GM18526 (cell line): ENCODE results near the gene PLD4.

Experiments used
- POLR2A ChIP-seq: IDR thresholded peaks from 3 replicates; pipeline ENCODE4 v1.6.1; 2011; ENCODE audit not compliant: insufficient read length; ENCODE audit errors: extremely low read depth

The PLD4 gene

GRCh38 chr14:104976198-104977007 is 51.7 kb downstream of the PLD4 start:
- TF ChIP-seq POLR2A = no peak

DNA sequence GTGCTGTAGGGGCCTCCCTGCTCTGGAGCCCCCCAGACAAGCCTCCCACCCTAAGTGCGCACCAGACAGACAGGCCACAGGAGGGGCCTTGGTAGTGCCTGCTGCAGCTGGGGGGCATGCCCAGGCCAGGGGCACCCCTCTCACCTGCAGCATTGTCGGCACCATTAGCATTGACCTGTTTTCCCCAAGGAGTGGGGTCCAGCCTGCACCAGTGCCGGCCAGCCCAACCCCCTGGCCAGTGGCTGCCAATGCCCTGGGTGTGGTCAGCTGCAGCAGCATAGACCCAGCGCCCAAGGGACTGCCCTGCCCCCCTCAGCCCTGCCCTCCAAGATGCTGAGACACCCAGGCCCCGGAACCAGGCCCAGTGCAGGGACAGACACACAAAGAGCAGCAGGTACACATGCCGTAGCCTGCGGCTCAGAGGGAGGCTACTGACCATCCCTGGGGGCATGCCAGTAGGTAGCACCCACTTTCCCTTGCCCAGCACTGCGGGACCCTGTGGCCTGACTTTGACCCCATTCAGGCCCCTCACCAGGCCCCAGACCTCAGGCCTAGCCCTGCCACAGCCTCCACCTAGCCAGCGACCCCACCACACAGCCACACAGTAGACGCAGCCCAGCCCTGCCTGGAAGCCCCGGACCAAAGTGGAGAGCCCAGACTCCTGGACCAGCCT is 52.5 kb downstream of the PLD4 start:
- TF ChIP-seq POLR2A = no peak

- no peak for TF ChIP-seq POLR2A
Measured at GRCh38 chr14:104977681-104978653, 53.3 kb downstream of the PLD4 start, which contains the start of gene AHNAK2. AHNAK2 (minus strand) TSS chr14:104978374; CDS start chr14:104978237, 137 bp downstream.

DNA sequence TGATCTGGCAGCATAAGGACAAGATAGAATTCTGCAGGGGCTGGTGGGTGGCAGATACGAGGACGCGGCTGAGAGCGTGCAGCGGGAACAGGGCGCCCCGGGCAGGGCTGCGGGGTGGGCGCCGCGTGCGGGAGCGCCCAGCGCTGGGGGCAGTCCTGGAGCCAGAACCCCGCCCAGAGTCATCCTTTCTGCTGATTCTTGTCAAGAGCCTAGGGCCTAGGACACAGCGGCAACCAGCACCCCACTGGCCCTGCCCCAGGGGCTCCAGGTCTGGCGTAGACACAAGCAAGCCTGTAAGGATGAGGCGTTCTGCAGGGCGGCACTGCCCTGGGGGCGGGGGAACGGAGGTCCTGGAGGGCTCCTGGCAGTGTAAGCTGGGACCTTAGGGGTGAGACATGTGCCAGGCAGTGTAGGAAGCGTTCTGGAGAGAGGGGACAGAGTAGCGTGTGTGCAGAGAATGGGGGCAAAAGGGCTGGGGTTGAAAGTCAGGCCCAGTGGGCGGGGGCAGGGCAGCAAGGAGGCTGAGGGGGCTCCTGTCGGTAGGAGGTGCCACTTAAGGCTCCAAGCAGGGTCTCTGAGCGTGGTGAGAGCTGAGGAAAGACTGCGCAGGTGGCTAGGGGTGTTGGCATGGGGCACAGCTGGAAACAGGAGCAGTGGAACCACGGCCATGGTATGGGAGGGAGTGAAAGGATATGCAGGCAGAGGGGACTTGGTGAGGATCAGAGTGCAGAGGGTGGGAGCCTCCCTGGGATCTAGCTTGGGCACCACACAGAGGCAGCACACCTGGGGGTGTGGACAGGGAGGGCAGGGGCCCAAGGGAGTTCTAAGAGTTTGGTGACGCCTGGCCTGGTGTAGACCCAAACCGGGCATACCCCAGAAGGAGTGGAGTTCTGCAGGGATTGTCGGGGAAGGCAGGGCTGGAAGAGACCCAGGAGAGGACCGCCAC is 54.3 kb downstream of the PLD4 start:
- TF ChIP-seq POLR2A = no peak

- no peak for TF ChIP-seq POLR2A
Measured at GRCh38 chr14:104979758-104980610, 55.3 kb downstream of the PLD4 start.

- TF ChIP-seq POLR2A = no peak
Measured at GRCh38 chr14:104980611-104981531, 56.2 kb downstream of the PLD4 start.

DNA sequence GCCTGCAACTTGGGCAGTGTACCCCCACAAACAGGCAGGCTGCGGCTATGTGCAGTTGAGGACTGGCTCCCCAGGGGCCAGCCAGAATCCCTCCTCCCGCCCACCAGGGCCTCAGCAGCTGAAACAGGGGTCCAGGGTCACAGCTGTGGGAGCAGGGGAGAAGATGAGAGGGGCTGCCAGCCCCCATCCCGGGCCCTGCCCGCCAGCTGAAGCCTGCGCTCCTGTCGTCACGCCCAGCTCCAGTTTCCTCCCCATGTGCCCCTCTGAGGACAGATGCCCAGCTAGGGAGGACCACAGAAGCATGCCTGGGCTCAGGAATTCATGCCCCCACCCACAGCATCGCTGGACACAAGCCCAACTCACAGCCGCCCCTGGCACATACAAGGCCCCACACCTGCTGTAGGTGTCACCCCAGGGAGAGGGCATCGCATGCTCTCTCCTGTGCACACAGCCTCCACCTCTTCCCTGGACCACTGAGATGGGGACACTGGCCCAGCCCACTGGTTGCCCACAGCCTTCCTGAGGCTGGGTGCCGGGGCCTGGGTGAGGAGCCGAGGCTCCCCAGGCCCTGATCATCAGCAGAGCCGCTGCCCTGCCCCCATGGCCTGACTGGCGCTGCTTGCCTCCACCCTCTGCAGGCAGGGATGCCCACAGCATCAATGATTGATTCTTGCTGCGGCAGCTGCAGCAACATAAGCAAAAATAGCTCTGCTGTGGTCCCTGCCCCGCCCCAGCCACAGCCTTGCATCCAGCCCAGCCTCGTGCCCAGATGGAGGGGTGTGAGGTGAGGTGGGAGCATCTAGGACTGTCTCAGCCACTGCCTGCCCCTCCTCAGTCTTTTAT is 57.2 kb downstream of the PLD4 start:
- no peak for TF ChIP-seq POLR2A

DNA sequence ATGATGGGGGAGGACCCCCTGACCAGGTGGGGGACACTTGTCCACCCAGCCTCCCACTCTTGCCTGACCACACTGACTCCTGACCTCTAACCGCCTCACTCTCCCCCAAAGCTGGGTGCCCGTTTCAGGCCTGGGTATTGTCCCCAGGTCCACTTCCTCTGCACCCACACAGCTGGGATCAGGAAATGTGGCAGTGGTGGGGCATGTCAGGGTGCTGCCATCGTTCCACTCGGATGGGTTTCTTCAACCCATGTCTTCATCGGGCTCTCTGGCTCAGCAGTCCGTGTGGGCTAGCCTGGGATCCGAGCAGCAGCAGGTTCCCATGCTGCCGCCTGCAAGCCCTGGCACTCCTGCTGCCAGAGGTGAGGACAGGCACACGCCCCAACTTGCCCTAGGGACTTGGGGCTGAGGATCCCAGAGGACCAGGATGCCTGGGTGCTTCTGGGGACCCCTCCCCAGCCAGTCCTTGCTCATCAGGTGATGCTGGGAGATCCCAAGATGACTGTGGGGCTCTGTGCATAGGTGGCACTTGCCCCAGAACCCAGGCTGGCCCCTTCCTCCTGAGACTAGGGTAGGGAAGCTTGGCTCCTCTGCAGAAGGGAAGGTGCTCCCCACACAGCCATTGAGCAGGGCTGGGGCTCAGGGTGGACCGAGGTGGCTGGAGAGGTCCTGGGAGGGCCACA is 58.0 kb downstream of the PLD4 start:
- TF ChIP-seq POLR2A = no peak
